ENCODE data around the gene ISCU. TPM values are rescaled to one million over a fixed set of nuclear protein-coding genes. Genes with fewer than 3 reads are reported as not detected.

The ISCU gene
- total RNA-seq, 4 donors from 2014 or later, result 232 to 337 (median 249) TPM

GRCh38 chr12:108578813-108579212 is 16.4 kb downstream of the ISCU start:
- in situ Hi-C loops (cut with MboI; ENCODE audit: low sequenced_read_pairs in 4 of 4), result no loop called here

DNA sequence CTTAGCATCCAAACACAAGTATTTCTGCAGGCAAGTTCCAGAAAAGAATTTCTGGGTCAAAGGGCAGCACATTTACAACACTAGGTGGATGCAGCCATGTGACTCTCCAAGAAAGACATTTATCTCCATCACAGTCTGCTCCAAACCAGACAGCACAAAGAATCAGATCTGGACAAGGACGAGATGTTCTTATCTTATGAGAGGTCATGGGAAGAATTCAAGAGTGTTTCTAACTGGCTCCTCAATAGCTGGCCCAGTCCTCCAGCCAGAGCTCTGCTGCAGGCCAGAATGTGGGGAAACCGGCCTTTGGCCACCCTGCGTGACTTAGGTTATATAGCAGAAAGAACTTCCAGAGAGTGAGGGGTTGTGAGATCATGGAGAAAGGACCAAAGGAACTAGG is 18.1 kb downstream of the ISCU start:
- no peaks in the 10 kb centered on the region for H3K9me3 ChIP-seq
- peak overlapping the region in 1 of 4 donors; percentile 18 for H3K27ac ChIP-seq
- DNase-seq, result no peak
- peaks cover 0 to 10% of the 10 kb centered on the region in 2 donors for H3K4me1 ChIP-seq
- in situ Hi-C loops (cut with MboI; ENCODE audit: low sequenced_read_pairs in 4 of 4) (no loop called here), intact Hi-C loops (cut with DNase I; ENCODE audit: low total_unique reads) (no loop called here)
- H3K27me3 ChIP-seq, result no peaks in the 10 kb centered on the region
- TF ChIP-seq POLR2A (IDR thresholded peaks at IDR 0.05), result no peak
- TF ChIP-seq, protein P1, sequence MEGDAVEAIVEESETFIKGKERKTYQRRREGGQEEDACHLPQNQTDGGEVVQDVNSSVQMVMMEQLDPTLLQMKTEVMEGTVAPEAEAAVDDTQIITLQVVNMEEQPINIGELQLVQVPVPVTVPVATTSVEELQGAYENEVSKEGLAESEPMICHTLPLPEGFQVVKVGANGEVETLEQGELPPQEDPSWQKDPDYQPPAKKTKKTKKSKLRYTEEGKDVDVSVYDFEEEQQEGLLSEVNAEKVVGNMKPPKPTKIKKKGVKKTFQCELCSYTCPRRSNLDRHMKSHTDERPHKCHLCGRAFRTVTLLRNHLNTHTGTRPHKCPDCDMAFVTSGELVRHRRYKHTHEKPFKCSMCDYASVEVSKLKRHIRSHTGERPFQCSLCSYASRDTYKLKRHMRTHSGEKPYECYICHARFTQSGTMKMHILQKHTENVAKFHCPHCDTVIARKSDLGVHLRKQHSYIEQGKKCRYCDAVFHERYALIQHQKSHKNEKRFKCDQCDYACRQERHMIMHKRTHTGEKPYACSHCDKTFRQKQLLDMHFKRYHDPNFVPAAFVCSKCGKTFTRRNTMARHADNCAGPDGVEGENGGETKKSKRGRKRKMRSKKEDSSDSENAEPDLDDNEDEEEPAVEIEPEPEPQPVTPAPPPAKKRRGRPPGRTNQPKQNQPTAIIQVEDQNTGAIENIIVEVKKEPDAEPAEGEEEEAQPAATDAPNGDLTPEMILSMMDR (IDR thresholded peaks at IDR 0.05 in 4 of 5, conservative IDR thresholded peaks at IDR 0.05 in 1 of 5), result no peak
- ATAC-seq, result peak; percentile 58 to 63
- H3K4me3 ChIP-seq, result no peak overlapping the region
- H3K36me3 ChIP-seq, result no peaks in the 10 kb centered on the region

More at GRCh38 chr12:108578813-108579212, 16.4 kb downstream of the ISCU start:
- no peaks in the 10 kb centered on the region for H3K9me3 ChIP-seq
- ATAC-seq (no peak), DNase-seq (no peak)
- H3K4me1 ChIP-seq, result peaks cover 0 to 10% of the 10 kb centered on the region in 2 donors
- TF ChIP-seq, protein P1 (IDR thresholded peaks at IDR 0.05 in 4 of 5, conservative IDR thresholded peaks at IDR 0.05 in 1 of 5), result no peak
- no peak for TF ChIP-seq POLR2A (IDR thresholded peaks at IDR 0.05)
- H3K27ac ChIP-seq, result no peak overlapping the region
- no peaks in the 10 kb centered on the region for H3K27me3 ChIP-seq
- H3K4me3 ChIP-seq, result no peak overlapping the region
- no peaks in the 10 kb centered on the region for H3K36me3 ChIP-seq
- intact Hi-C loops (cut with DNase I; ENCODE audit: low total_unique reads), result no loop called here

GRCh38 chr12:108581311-108582227 is 19.2 kb downstream of the ISCU start:
- no peak overlapping the region for H3K4me3 ChIP-seq
- peak overlapping the region in 1 of 4 donors; percentile 63 for H3K27ac ChIP-seq
- intact Hi-C loops (cut with DNase I; ENCODE audit: low total_unique reads), result no loop called here
- TF ChIP-seq POLR2A (IDR thresholded peaks at IDR 0.05), result no peak
- TF ChIP-seq, protein P1 (IDR thresholded peaks at IDR 0.05 in 4 of 5, conservative IDR thresholded peaks at IDR 0.05 in 1 of 5), result no peak
- DNase-seq (no peak), ATAC-seq (no peak)
- H3K4me1 ChIP-seq, result peaks cover 0 to 4% of the 10 kb centered on the region in 2 donors
- H3K9me3 ChIP-seq, result no peaks in the 10 kb centered on the region
- in situ Hi-C loops (cut with MboI; ENCODE audit: low sequenced_read_pairs in 4 of 4), result no loop called here
- H3K36me3 ChIP-seq, result no peaks in the 10 kb centered on the region
- H3K27me3 ChIP-seq, result no peaks in the 10 kb centered on the region

- Histone ChIP-seq H3K4me3 (no peak overlapping the region), H3K27me3 (no peaks in the 10 kb centered on the region), H3K27ac (no peak overlapping the region), H3K9me3 (no peaks in the 10 kb centered on the region), H3K36me3 (no peaks in the 10 kb centered on the region), H3K4me1 (no peaks in the 10 kb centered on the region)
- DNase-seq, result no peak
- intact Hi-C loops (cut with DNase I; ENCODE audit: low total_unique reads) (no loop called here), in situ Hi-C loops (cut with MboI; ENCODE audit: low sequenced_read_pairs in 4 of 4) (no loop called here)
- no peak for ATAC-seq
- TF ChIP-seq, protein P1 (IDR thresholded peaks at IDR 0.05 in 4 of 5, conservative IDR thresholded peaks at IDR 0.05 in 1 of 5), result no peak
- TF ChIP-seq POLR2A (IDR thresholded peaks at IDR 0.05), result no peak
These were observed 20.1 kb downstream of the ISCU start for GRCh38 chr12:108582509-108582908.

Measured in gastrocnemius medialis (tissue), 4 donors.